HL-60 (cell line): ENCODE measurements around the gene SVOP.

ENCODE experiments used
- DNase-seq, 2 experiments: peaks; one replicate each; pipeline ENCODE4 v3.0.0-alpha.2; 2010 to 2020; ENCODE audit warnings: low read depth in 1 of 2, low spot score in 1 of 2
- H3K27ac ChIP-seq: fragments of 250-450 bp; sonication (Bioruptor Pico); replicated peaks from 2 replicates; pipeline ENCODE4 v1.5.1; 2020; ENCODE audit warnings: mild to moderate bottlenecking, moderate library complexity
- H3K27me3 ChIP-seq: fragments of 250-450 bp; sonication (Bioruptor Pico); 2 replicates; pipeline ENCODE4 v1.5.1; 2021; ENCODE audit warnings: mild to moderate bottlenecking, moderate library complexity; ENCODE audit not compliant: insufficient read depth, poor library complexity, severe bottlenecking
- H3K4me3 ChIP-seq: replicated peaks from 2 replicates; pipeline ENCODE4 v1.5.1; 2011; ENCODE audit warnings: mild to moderate bottlenecking, control low read depth, low read length; ENCODE audit not compliant: insufficient read depth
- GABPA ChIP-seq: IDR thresholded peaks from 2 replicates; pipeline ENCODE4 v1.6.1; 2012; ENCODE audit warnings: low read depth
- POLR2AphosphoS5 ChIP-seq: IDR thresholded peaks from 2 replicates; pipeline ENCODE4 v1.6.1; 2012; ENCODE audit warnings: low read depth
- SPI1 ChIP-seq: IDR thresholded peaks from 2 replicates; pipeline ENCODE4 v1.6.1; 2012; ENCODE audit warnings: low read depth, mild to moderate bottlenecking, borderline replicate concordance
- TF ChIP-seq, protein P1 (sequence below): IDR thresholded peaks from 2 replicates; pipeline ENCODE4 v1.6.1; 2012; ENCODE audit warnings: low read depth; ENCODE audit not compliant: insufficient replicate concordance
- TF ChIP-seq, protein P2 (sequence below): IDR thresholded peaks from one replicate; pipeline ENCODE4 v1.5.1; 2011; ENCODE audit warnings: low read length, control low read depth, inconsistent platforms; ENCODE audit not compliant: insufficient read depth

Gene SVOP

DNA sequence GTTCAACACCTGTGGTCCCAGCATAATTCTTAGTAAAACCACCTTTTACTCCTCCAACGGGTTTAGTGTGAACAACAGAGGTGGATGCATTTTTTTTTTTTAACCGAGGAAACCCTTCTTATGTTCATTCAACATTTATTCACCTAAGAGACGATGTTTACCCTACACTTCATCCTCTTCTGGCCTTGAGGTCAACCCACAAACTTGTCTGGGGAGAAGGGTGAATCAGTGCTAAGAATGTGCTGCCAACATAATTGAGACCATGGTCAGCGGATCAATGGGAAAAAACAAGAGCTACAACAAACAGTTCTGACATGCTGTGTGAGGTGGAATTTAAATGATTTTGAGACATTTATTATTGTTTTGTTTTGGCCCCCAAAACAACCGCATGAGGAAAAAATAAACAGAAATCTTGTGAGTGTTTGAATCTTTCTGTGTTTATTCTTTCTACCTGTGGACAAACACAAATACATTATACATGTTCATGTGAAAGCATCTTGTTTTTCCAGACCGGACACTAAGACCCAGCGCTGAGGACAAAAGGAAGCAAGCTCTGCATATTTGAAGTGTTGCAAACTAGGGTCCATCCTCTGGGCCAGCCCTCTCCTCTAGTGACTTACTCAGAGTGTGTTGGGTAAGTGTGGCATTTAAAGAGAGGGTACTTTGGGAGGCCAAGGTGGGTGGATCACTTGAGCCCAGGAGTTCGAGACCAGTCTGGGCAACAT is 26.4 kb upstream of the SVOP start:
- no peak for DNase-seq
- H3K27me3 ChIP-seq: no peaks in the 10 kb centered on the region
- H3K27ac ChIP-seq: no peak overlapping the region
- H3K4me3 ChIP-seq: no peak overlapping the region
- no peak for TF ChIP-seq SPI1
- no peak for TF ChIP-seq POLR2AphosphoS5
- TF ChIP-seq, protein P1, sequence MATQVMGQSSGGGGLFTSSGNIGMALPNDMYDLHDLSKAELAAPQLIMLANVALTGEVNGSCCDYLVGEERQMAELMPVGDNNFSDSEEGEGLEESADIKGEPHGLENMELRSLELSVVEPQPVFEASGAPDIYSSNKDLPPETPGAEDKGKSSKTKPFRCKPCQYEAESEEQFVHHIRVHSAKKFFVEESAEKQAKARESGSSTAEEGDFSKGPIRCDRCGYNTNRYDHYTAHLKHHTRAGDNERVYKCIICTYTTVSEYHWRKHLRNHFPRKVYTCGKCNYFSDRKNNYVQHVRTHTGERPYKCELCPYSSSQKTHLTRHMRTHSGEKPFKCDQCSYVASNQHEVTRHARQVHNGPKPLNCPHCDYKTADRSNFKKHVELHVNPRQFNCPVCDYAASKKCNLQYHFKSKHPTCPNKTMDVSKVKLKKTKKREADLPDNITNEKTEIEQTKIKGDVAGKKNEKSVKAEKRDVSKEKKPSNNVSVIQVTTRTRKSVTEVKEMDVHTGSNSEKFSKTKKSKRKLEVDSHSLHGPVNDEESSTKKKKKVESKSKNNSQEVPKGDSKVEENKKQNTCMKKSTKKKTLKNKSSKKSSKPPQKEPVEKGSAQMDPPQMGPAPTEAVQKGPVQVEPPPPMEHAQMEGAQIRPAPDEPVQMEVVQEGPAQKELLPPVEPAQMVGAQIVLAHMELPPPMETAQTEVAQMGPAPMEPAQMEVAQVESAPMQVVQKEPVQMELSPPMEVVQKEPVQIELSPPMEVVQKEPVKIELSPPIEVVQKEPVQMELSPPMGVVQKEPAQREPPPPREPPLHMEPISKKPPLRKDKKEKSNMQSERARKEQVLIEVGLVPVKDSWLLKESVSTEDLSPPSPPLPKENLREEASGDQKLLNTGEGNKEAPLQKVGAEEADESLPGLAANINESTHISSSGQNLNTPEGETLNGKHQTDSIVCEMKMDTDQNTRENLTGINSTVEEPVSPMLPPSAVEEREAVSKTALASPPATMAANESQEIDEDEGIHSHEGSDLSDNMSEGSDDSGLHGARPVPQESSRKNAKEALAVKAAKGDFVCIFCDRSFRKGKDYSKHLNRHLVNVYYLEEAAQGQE: no peak
- TF ChIP-seq GABPA: no peak
- TF ChIP-seq, protein P2, sequence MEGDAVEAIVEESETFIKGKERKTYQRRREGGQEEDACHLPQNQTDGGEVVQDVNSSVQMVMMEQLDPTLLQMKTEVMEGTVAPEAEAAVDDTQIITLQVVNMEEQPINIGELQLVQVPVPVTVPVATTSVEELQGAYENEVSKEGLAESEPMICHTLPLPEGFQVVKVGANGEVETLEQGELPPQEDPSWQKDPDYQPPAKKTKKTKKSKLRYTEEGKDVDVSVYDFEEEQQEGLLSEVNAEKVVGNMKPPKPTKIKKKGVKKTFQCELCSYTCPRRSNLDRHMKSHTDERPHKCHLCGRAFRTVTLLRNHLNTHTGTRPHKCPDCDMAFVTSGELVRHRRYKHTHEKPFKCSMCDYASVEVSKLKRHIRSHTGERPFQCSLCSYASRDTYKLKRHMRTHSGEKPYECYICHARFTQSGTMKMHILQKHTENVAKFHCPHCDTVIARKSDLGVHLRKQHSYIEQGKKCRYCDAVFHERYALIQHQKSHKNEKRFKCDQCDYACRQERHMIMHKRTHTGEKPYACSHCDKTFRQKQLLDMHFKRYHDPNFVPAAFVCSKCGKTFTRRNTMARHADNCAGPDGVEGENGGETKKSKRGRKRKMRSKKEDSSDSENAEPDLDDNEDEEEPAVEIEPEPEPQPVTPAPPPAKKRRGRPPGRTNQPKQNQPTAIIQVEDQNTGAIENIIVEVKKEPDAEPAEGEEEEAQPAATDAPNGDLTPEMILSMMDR: no peak

DNA sequence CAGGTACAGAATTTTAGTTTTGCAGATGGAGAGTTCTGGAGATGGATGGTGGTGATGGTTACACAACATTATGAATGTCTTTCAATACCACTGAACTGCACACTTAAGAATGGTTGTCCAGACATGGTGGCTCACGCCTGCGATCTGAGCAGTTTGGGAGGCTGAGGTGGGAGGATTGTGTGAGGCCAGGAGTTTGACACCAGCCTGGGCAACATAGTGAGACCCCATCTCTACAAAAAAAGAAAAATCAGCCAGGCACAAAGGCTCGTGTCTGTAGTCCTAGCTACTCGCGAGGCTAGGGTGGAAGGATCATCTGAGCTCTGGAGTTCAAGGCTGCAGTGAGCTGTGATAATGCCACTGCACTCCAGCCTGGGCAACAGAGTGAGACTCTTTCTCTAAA is 23.4 kb upstream of the SVOP start:
- no peaks in the 10 kb centered on the region for H3K27me3 ChIP-seq
- no peak for DNase-seq
- no peak for TF ChIP-seq GABPA
- TF ChIP-seq SPI1: no peak
- TF ChIP-seq, protein P1: no peak
- no peak overlapping the region for H3K27ac ChIP-seq
- H3K4me3 ChIP-seq: no peak overlapping the region

DNA sequence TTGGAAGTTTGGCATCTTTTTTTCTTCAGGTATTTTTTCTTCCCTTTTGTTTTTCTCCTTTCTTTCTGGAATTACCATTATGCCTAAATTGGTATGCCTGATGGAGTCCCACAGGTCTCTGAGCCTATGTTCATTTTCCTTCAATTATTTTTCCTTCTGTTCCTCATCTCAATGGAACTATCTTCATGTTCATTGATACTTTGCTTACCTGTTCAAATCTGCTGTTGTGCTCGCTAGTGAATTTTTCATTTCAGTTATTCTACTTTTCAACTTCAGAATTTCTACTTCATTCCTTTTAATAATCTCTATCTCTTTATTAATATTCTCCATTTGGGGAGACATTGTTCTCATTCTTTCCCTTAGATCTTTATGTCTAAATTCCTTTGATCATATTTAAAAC is 16.1 kb upstream of the SVOP start:
- Histone ChIP-seq H3K27me3 (no peaks in the 10 kb centered on the region), H3K4me3 (no peak overlapping the region), H3K27ac (no peak overlapping the region)
- TF ChIP-seq, protein P1: no peak
- TF ChIP-seq, protein P2: no peak
- TF ChIP-seq GABPA (no peak), POLR2AphosphoS5 (no peak), SPI1 (no peak)
- DNase-seq: no peak
